GM21786 (cell line): Measurements from ENCODE around the gene ZC3H10.
"Not testable (repeated sequence)": the region's sequence is repeated elsewhere in the genome, so short reads cannot be mapped to it uniquely, and the experiment has no call there.

ENCODE experiments used
- ATAC-seq: cut with Tn5 transposase; IDR thresholded peaks from one replicate; pipeline ENCODE4 v1.9.1; 2021; ENCODE audit not compliant: unreplicated experiment

The ZC3H10 gene

GRCh38 chr12:56102683-56103065 is 15.4 kb upstream of the ZC3H10 start:
- ATAC-seq: no peak

- no peak for ATAC-seq
Measured at GRCh38 chr12:56103066-56103711, 14.9 kb upstream of the ZC3H10 start.

- ATAC-seq: no peak
Measured at GRCh38 chr12:56103823-56104108, 14.3 kb upstream of the ZC3H10 start.

GRCh38 chr12:56104109-56104814 is 13.8 kb upstream of the ZC3H10 start, which contains the start of gene PA2G4:
Gene PA2G4, plus strand, starts transcription at chr12:56104559. Its CDS starts 179 bp downstream, at chr12:56104738.
- ATAC-seq: peak; percentile 91

GRCh38 chr12:56104815-56105608 is 13.1 kb upstream of the ZC3H10 start:
- ATAC-seq: peak; percentile 6

GRCh38 chr12:56105609-56105902 is 12.5 kb upstream of the ZC3H10 start:
- no peak for ATAC-seq

GRCh38 chr12:56107242-56107641 is 10.8 kb upstream of the ZC3H10 start:
- no peak for ATAC-seq

- no peak for ATAC-seq
Measured at GRCh38 chr12:56110571-56110970, 7.5 kb upstream of the ZC3H10 start.

- ATAC-seq: no peak
Measured at GRCh38 chr12:56114084-56114483, 4.0 kb upstream of the ZC3H10 start.

GRCh38 chr12:56115329-56115728 is 2.7 kb upstream of the ZC3H10 start:
- ATAC-seq: no peak

GRCh38 chr12:56116267-56117081 is 1.6 kb upstream of the ZC3H10 start, which contains the start of gene RPL41:
Gene RPL41, plus strand, starts transcription at chr12:56116633.
- peak; percentile 43 for ATAC-seq

- not testable (repeated sequence) for ATAC-seq
Measured at GRCh38 chr12:56117082-56117706, 872 bp upstream of the ZC3H10 start.

GRCh38 chr12:56118688-56119357 is 757 bp downstream of the ZC3H10 start:
- ATAC-seq: no peak

GRCh38 chr12:56119361-56119796 is 1.3 kb downstream of the ZC3H10 start:
- ATAC-seq: no peak

- no peak for ATAC-seq
Measured at GRCh38 chr12:56120158-56120846, 2.2 kb downstream of the ZC3H10 start.

- no peak for ATAC-seq
Measured at GRCh38 chr12:56121204-56121870, 3.3 kb downstream of the ZC3H10 start.

- no peak for ATAC-seq
Measured at GRCh38 chr12:56122637-56123036, 4.6 kb downstream of the ZC3H10 start.

- ATAC-seq: no peak
Measured at GRCh38 chr12:56124133-56124532, 6.1 kb downstream of the ZC3H10 start.

GRCh38 chr12:56126732-56127239 is 8.7 kb downstream of the ZC3H10 start:
- ATAC-seq: no peak
